ENCODE data around the gene MRPL53. TPM values are rescaled to one million over a fixed set of nuclear protein-coding genes. Genes with fewer than 3 reads are reported as not detected.

MRPL53 gene
- total and polyA plus RNA-seq, 2 of the 8 experiments (the other 6 are each of a cell fraction or from before 2014, with no cell fraction given), result 36.6 to 46.3 TPM

- no peak for TF ChIP-seq CHD7 (IDR thresholded peaks at IDR 0.05; ENCODE audit: insufficient replicate concordance, low read length)
- no peak for TF ChIP-seq MAX (IDR thresholded peaks at IDR 0.05)
- no peak for TF ChIP-seq ZNF274 (IDR thresholded peaks at IDR 0.05; ENCODE audit: borderline replicate concordance, extremely low read depth, low read length)
These were observed 11.1 kb downstream of the MRPL53 start (continued) for GRCh38 chr2:74461187-74462053.
